HepG2 (cell line): ENCODE measurements around the gene DNM3.

Source experiments
- FOXO1 ChIP-seq: sonication (generic); formaldehyde crosslinking; IDR thresholded peaks from 2 replicates; pipeline ENCODE4 v1.4.0; 2020; ENCODE audit warnings: missing genetic modification reagents
- KDM6A ChIP-seq: IDR thresholded peaks from 2 replicates; pipeline ENCODE4 v1.6.1; 2016; ENCODE audit warnings: low read depth
- SMARCC2 ChIP-seq: fragments of 450-650 bp; IDR thresholded peaks from 2 replicates; pipeline ENCODE4 v1.6.1; 2017; ENCODE audit warnings: antibody characterized with exemption, mild to moderate bottlenecking
- ZBTB40 ChIP-seq, 2 experiments: fragments of 450-650 bp in 1 of 2; sonication (generic) in 1 of 2; formaldehyde crosslinking in 1 of 2; IDR thresholded peaks; 2 replicates each; pipeline versions ENCODE4 v1.6.1 to v1.8.0; 2016 to 2022; ENCODE audit warnings: antibody characterized with exemption in 1 of 2, mild to moderate bottlenecking in 1 of 2, missing genetic modification reagents in 1 of 2
- ZNF232 ChIP-seq: sonication (generic); formaldehyde crosslinking; IDR thresholded peaks from 2 replicates; pipeline ENCODE4 v1.4.0; 2020; ENCODE audit warnings: missing genetic modification reagents, borderline replicate concordance
- ZNF451 ChIP-seq: sonication (generic); formaldehyde crosslinking; IDR thresholded peaks from 2 replicates; pipeline ENCODE4 v1.5.0; 2020; ENCODE audit warnings: mild to moderate bottlenecking, missing genetic modification reagents

DNA sequence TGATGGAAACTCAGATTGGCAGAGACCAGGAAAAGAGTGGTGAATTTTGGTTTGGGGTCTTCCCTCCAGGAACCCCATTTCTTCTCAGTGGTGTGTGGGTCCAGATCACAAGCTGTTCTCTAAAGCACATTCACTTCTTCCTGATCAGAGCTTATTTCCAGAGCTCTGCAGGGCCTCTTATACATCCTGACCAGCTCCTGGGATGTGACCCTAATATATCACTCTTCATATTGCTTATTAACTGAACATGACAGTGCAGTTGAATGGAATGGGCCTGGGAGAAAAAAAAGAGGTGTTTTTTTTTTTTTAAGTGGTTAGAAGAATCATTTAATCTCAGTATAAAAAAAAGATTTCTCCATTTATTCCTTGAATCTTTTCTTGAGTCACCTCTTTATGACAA lies 29.6 kb upstream of the DNM3 start:
- TF ChIP-seq KDM6A (no peak), ZNF451 (CRISPR knock-in tag) (no peak), ZNF232 (no peak), SMARCC2 (no peak), FOXO1 (no peak), ZBTB40 (IDR thresholded peaks at IDR 0.05) (no peak), ZBTB40 (CRISPR knock-in tag; IDR thresholded peaks at IDR 0.05) (no peak)
